Loucy (cell line): ENCODE measurements around the gene IL1A.

Experiments used
- H2AFZ ChIP-seq: fragments of 200-600 bp; sonication (generic); 2 replicates; pipeline ENCODE4 v1.6.0; 2016; ENCODE audit warnings: antibody characterized with exemption, mild to moderate bottlenecking, low read length, moderate library complexity
- H3F3A ChIP-seq: fragments of 200-600 bp; 2 replicates; pipeline ENCODE4 v1.6.0; 2016; ENCODE audit warnings: antibody characterized with exemption, low read depth, mild to moderate bottlenecking
- H3K27me3 ChIP-seq: fragments of 200-600 bp; sonication (generic); 2 replicates; pipeline ENCODE4 v1.6.1; 2014; ENCODE audit warnings: low read length, mild to moderate bottlenecking; ENCODE audit not compliant: insufficient read depth, poor library complexity, severe bottlenecking
- H3K36me3 ChIP-seq: fragments of 200-600 bp; sonication (generic); 2 replicates; pipeline ENCODE4 v1.6.1; 2016; ENCODE audit warnings: low read length; ENCODE audit not compliant: insufficient read depth
- H3K4me1 ChIP-seq: fragments of 200-600 bp; sonication (generic); 2 replicates; pipeline ENCODE4 v1.5.1; 2014; ENCODE audit warnings: low read length, mild to moderate bottlenecking; ENCODE audit not compliant: insufficient read depth, poor library complexity, severe bottlenecking
- H3K4me2 ChIP-seq: fragments of 200-600 bp; sonication (generic); 2 replicates; pipeline ENCODE4 v1.6.0; 2014; ENCODE audit warnings: antibody characterized with exemption, low read length, low read depth, mild to moderate bottlenecking; ENCODE audit not compliant: poor library complexity, severe bottlenecking
- H3K4me3 ChIP-seq: fragments of 200-600 bp; sonication (generic); 2 replicates; pipeline ENCODE4 v1.5.1; 2014; ENCODE audit warnings: low read length, mild to moderate bottlenecking, mixed read lengths; ENCODE audit not compliant: poor library complexity, severe bottlenecking
- H3K79me2 ChIP-seq: fragments of 200-600 bp; sonication (generic); 2 replicates; pipeline ENCODE4 v1.6.1; 2014; ENCODE audit warnings: low read length; ENCODE audit not compliant: insufficient read depth
- H3K9ac ChIP-seq: fragments of 200-600 bp; sonication (generic); 2 replicates; pipeline ENCODE4 v1.6.0; 2014; ENCODE audit warnings: mild to moderate bottlenecking, low read depth, low read length, moderate library complexity; ENCODE audit not compliant: poor library complexity, severe bottlenecking
- H3K9me2 ChIP-seq: fragments of 200-600 bp; sonication (generic); replicated peaks from 2 replicates; pipeline ENCODE4 v1.6.1; 2016; ENCODE audit warnings: low read depth, low read length, mixed read lengths
- H3K9me3 ChIP-seq: fragments of 200-600 bp; sonication (generic); 2 replicates; pipeline ENCODE4 v1.6.1; 2014; ENCODE audit warnings: mild to moderate bottlenecking, antibody characterized with exemption, low read length, low read depth; ENCODE audit not compliant: insufficient read depth
- H4K20me1 ChIP-seq: fragments of 200-600 bp; sonication (generic); 2 replicates; pipeline ENCODE4 v1.6.0; 2014; ENCODE audit warnings: antibody characterized with exemption, low read length, mild to moderate bottlenecking; ENCODE audit not compliant: insufficient read depth, poor library complexity, severe bottlenecking
- EZH2phosphoT487 ChIP-seq: fragments of 200-600 bp; IDR thresholded peaks from 2 replicates; pipeline ENCODE4 v1.6.1; 2018; ENCODE audit warnings: antibody characterized with exemption, mild to moderate bottlenecking, moderate library complexity, borderline replicate concordance
- TF ChIP-seq, protein P1 (sequence below): fragments of 200-600 bp; sonication (generic); conservative IDR thresholded peaks from 2 replicates; pipeline ENCODE4 v1.5.1; 2014; ENCODE audit warnings: mild to moderate bottlenecking, antibody characterized with exemption, low read length

Gene IL1A

DNA sequence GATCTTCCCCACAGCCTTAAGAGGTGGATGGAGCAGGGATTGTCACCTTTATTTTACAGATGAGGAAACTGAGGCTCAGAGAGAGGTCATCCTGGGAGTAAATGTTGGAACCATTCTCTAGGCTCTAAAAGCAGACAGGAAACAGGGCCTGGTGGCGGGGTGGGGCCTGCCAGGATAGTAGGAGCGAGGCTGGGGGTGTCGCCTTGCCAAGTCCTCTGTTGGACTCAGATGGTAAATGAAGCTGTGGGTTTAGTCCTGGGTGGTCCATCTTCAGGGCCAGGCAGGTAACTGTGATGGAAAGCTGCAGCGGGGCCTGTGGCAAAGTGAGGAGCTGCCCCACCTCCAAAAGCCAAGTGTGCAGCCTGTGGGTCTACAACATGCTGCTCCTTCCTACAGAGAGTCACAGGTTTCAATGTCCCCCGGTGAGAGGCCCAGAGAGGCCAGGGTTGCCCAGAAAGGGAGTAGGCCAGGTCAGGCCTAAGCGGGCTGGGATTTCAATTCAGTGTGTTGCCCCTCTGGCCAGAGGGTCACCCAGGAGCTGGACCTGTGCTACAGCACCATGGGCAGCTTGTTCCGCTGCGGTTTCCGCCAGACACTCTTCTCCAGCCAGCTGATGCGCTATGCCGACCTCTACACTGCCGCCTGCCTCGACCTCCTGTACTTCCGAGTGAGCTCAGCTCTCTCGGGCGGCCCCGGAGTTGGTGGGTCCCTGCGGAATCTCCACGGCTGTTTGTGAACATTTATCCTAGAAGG is 56.8 kb downstream of the IL1A start:
- no peaks in the 10 kb centered on the region for H3K9me3 ChIP-seq
- H3F3A ChIP-seq = no peaks in the 10 kb centered on the region
- H3K4me2 ChIP-seq = no peak overlapping the region
- no peak overlapping the region for H3K9ac ChIP-seq
- no peaks in the 10 kb centered on the region for H4K20me1 ChIP-seq
- H3K4me1 ChIP-seq = peaks cover 5% of the 10 kb centered on the region
- H3K27me3 ChIP-seq = no peaks in the 10 kb centered on the region
- H2AFZ ChIP-seq = no peak overlapping the region
- TF ChIP-seq, protein P1, sequence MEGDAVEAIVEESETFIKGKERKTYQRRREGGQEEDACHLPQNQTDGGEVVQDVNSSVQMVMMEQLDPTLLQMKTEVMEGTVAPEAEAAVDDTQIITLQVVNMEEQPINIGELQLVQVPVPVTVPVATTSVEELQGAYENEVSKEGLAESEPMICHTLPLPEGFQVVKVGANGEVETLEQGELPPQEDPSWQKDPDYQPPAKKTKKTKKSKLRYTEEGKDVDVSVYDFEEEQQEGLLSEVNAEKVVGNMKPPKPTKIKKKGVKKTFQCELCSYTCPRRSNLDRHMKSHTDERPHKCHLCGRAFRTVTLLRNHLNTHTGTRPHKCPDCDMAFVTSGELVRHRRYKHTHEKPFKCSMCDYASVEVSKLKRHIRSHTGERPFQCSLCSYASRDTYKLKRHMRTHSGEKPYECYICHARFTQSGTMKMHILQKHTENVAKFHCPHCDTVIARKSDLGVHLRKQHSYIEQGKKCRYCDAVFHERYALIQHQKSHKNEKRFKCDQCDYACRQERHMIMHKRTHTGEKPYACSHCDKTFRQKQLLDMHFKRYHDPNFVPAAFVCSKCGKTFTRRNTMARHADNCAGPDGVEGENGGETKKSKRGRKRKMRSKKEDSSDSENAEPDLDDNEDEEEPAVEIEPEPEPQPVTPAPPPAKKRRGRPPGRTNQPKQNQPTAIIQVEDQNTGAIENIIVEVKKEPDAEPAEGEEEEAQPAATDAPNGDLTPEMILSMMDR = no peak
- TF ChIP-seq EZH2phosphoT487 = no peak
- H3K9me2 ChIP-seq = no peaks in the 10 kb centered on the region
- H3K4me3 ChIP-seq = no peak overlapping the region
- H3K36me3 ChIP-seq = no peaks in the 10 kb centered on the region
- H3K79me2 ChIP-seq = no peaks in the 10 kb centered on the region

DNA sequence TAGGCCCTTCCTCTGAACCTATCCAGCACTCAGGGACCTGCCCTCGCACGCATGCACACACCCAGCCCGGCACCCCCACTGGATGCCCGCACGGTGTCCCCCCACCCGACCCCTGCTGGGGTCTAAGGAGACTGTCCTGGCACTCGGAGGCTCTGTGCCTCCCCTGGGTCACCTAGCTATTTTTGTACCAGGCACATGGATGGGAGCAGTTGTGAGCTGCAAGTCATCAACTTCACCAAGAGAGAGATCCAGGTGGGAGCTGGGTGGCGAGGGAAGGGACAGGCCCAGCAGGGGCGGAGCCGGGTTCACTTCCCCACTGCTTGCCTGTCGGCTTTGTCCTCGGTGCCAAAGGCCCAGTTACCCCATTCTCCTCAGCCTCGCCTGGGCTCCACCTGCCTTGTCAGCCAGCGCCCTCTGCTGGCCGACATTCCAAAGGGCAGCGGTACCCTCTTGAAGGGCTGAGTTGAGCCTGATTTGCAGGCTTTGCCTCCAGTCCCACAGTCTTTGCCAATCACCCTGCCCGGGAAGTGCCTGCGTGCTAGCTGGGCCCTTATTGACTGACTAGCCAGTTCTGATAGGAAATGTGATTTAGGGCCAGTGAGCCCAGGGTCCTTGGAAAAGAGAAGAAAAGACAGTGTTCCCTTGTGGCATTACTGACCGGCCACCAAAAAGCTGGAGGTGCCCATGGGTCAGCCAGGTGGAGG is 57.7 kb downstream of the IL1A start:
- Histone ChIP-seq H3K9ac (no peak overlapping the region), H3K4me3 (no peak overlapping the region), H3K4me2 (no peak overlapping the region), H4K20me1 (no peaks in the 10 kb centered on the region), H3K9me2 (no peaks in the 10 kb centered on the region), H3K79me2 (no peaks in the 10 kb centered on the region), H3K27me3 (no peaks in the 10 kb centered on the region), H2AFZ (peak overlapping the region; percentile 61; the same call in 1 of the 2 replicates), H3K9me3 (no peaks in the 10 kb centered on the region), H3K4me1 (peaks cover 5% of the 10 kb centered on the region), H3K36me3 (no peaks in the 10 kb centered on the region), H3F3A (no peaks in the 10 kb centered on the region)
- TF ChIP-seq EZH2phosphoT487 = no peak
- TF ChIP-seq, protein P1 = peak; percentile 89

DNA sequence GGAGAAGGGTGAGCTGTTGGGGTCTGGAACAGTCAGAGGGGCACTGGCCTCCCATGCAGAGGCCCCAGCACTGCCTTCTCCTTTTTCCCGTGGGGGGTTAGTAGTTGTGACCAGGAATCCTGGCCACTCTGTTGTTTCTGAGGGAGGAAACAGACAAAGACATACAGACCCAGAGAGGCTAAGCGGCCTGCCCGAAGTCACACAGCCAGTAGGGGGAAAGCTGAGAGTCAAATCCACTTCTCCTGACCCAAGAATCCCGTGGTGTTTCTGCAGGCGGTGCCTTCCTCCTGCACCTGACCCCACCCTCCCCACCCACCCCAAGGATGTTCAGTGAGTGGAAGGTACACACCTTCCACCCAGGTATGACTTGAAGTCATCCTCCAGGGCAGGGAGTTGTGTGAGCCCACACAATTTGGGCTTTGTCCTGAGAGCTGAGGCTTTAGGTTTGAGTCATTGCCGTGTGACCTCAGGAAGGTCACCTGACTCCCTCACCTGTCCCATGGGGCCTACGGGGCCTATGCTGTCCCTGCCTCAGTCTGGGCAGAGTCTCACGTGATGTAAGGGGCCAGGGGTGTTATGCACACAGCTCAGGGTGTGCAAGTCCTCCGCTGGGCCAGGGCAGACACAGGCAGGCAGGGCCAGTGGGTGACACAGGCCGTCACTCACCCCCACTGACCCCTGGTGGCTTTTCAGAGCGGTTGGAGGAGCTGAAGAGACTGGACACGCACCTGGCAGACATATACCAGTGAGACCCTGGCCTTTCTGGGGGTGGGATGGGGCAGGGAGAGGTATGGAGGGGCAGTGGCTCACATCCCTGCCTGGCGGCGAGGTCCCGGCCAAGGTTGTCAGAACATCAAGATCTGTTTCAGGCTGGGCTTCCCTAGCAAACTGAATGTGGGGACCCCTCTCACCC is 58.5 kb downstream of the IL1A start:
- H3K9me3 ChIP-seq = no peaks in the 10 kb centered on the region
- H3K4me1 ChIP-seq = peaks cover 5% of the 10 kb centered on the region
- H4K20me1 ChIP-seq = no peaks in the 10 kb centered on the region
- no peak overlapping the region for H3K4me2 ChIP-seq
- H2AFZ ChIP-seq = no peak overlapping the region; the same call in 1 of the 2 replicates
- no peak overlapping the region for H3K9ac ChIP-seq
- H3K9me2 ChIP-seq = no peaks in the 10 kb centered on the region
- no peak overlapping the region for H3K4me3 ChIP-seq
- no peaks in the 10 kb centered on the region for H3K27me3 ChIP-seq
- no peaks in the 10 kb centered on the region for H3K36me3 ChIP-seq
- no peaks in the 10 kb centered on the region for H3F3A ChIP-seq
- no peaks in the 10 kb centered on the region for H3K79me2 ChIP-seq
- TF ChIP-seq EZH2phosphoT487 = no peak
- TF ChIP-seq, protein P1 = no peak
